Uterus (tissue), 2 donors: ENCODE results near the gene ZCCHC2.

Experiments
- POLR2A ChIP-seq, 2 donors: fragments of 450-650 bp; IDR thresholded peaks; one replicate each; pipeline ENCODE4 v1.6.1; 2016; ENCODE audit warnings: antibody characterized with exemption in 2 of 2, mild to moderate bottlenecking in 1 of 2, moderate library complexity in 1 of 2
- TF ChIP-seq, protein P1 (sequence below), 4 experiments: fragments of 200-600 bp in 2 of 4; fragments of 450-650 bp in 2 of 4; sonication (generic) in 2 of 4; IDR thresholded peaks; one replicate each; pipeline ENCODE4 v1.5.1; 2016 to 2019; ENCODE audit warnings: antibody characterized with exemption in 4 of 4, mild to moderate bottlenecking in 2 of 4, moderate library complexity in 1 of 4

GRCh38 chr18:62516242-62516641 lies 6.6 kb upstream of the ZCCHC2 start:
- TF ChIP-seq, protein P1, sequence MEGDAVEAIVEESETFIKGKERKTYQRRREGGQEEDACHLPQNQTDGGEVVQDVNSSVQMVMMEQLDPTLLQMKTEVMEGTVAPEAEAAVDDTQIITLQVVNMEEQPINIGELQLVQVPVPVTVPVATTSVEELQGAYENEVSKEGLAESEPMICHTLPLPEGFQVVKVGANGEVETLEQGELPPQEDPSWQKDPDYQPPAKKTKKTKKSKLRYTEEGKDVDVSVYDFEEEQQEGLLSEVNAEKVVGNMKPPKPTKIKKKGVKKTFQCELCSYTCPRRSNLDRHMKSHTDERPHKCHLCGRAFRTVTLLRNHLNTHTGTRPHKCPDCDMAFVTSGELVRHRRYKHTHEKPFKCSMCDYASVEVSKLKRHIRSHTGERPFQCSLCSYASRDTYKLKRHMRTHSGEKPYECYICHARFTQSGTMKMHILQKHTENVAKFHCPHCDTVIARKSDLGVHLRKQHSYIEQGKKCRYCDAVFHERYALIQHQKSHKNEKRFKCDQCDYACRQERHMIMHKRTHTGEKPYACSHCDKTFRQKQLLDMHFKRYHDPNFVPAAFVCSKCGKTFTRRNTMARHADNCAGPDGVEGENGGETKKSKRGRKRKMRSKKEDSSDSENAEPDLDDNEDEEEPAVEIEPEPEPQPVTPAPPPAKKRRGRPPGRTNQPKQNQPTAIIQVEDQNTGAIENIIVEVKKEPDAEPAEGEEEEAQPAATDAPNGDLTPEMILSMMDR (IDR thresholded peaks at IDR 0.05), result no peak
- TF ChIP-seq POLR2A (IDR thresholded peaks at IDR 0.05), result no peak
